Posterior cingulate gyrus (tissue), 11 donors: ENCODE measurements around the gene AKNA.

ENCODE experiments used
- DNase-seq, 10 donors: peaks; one replicate each; pipeline versions ENCODE4 v3.0.0 to v3.0.0-alpha.2; 2020 to 2021; ENCODE audit warnings: mixed read lengths in 3 of 10
- intact Hi-C: fragments of 100-400 bp; cut with DNase I; formaldehyde crosslinking; loops from one replicate; pipeline ENCODE4 v1.15.1; 2023

The AKNA gene

DNA sequence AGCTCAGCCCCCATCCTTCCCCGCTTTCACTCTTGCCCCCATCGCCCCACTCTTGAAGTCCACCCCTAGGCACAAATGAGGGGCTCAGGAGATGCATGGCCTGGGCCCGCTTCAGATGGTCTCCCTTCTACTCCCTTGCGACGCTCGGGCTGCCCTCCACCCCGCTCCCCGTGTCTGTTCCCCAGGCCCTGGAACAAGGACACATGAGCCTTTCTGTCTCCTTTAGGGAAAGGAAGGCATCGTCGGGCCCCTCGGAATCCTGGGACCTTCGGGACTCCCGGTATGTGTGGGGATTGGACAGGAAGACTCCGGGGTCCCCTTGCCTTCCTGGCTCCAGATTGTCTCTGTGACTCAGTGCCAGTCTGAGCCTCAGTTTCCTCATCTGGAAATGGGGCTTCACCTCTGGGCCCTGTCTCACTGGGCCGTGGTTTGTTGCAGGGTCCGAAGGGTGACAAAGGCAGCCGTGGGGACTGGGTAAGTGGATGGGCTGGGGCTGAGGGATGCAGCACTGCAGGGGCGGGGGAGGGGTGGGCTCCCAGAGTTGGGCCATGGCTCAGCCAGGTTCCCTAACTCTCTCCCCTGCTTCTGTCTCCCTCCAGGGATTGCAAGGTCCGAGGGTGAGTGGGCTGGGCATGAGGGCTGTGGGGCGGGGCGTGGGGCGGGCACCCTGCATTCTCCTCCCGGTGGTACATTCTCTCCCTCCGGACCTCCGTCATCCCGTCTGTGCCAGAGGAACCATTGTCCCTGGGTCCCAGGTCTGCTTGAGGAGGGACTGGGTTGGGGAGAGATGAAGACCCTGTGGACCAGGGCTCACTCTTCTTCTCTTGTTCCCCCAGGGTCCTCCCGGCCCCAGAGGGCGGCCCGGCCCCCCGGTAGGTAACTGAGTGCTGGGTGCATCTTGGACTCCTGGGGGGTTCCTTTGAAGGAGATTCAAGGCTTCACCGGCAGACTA is 86.7 kb downstream of the AKNA start:
- intact Hi-C loops = loop anchor here (5.0 kb wide), 1 partner anchor 494 kb away; no protein-coding TSS in a partner anchor
- peak in 2 of 10 donors; percentile 40 to 49 for DNase-seq

DNA sequence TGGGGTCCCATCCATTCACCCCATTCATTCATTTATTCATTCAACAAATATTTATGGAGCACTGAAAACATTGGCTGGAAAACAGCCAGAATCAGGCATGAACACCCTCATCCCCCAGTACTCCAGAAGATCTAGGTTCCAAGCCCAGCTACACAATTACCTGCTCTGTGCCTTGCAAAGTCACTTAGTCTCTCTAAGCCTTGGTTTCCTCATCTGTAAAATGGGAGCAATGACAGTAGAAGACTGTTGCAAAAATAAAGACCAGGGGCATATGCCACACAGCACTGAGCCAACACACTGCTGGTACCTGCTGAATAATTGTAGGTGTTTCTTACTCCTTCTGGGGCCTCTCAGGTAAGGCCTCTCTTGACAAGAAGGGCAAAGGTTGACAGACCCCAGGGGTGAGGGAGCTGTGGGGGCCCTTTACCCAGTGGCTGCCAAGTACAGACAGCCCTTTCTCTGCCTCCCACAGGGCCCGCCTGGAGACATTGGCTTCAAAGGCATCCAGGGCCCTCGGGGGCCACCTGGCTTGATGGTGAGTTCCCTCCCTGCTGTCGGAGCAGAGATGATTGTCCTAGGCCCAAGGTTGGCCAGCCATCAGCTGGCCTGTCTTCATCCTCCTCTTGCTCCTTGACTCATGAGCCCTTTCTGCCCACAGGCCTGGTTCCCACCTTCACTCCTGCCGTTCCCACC is 87.5 kb downstream of the AKNA start:
- peak in 2 of 10 donors; percentile 49 to 80 for DNase-seq
- intact Hi-C loops = loop anchor here (5.0 kb wide), 1 partner anchor 493 kb away; no protein-coding TSS in a partner anchor

DNA sequence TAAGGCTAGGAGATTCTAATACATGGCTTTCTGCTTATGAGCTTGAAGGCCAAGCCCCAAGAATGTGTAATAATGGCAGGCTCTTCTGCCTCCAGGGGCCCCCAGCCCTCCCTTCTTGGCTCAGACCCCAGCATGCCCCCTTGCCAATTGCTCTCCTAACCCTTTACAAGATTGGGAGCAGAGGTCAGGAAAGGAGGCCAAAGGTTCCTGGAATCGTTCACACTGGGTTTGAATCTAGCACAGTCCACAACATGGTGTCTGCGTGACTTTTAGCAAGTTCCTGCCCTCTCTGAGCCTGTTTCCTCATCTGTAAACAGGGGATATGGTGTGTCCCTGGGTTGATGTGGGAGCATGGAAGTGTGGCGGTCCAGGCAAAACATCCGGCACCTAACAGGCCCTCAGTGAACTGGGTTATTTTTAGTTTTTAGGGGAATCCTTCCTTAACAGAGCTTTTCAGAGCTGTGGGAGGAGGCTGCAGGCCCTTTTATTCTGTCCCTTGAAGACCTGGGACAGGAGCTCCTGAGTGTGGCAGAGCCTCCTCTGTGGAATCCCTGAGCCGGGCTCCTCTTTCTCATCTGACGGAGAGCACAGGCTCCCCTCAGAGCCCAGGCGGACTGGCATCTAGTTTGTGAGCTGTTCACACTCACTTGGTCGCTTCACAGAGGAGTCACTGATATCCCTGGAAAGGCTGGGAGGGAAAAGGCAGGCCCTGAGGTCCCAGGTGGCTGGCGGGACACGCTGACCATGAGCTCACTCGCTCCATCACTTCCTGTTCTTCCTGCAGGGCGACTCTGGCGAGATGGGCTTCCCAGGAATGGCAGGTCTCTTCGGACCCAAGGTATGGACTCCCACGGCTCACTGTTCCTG is 88.3 kb downstream of the AKNA start:
- peak in 2 of 10 donors; percentile 26 to 42 for DNase-seq
- intact Hi-C loops = loop anchor here (5.0 kb wide), 1 partner anchor 492 kb away; no protein-coding TSS in a partner anchor

DNA sequence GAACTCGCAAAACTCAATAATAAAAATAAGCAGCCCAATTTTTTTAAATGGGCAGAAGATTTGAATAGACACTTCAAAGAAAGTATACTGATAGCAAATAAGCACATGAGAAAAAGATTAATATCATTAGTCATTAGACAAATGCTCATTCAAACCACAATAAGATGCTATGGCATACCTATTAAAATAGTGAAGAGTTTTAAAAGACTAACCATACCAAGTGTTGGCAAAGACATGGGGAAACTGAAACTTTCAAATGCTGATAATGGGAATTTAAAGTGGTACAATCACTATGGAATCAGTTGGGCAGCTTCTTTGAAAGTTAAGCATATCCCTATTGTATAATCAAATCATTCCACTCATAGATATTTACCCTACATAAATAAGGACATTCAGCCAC is 91.4 kb downstream of the AKNA start:
- DNase-seq = no peak
- intact Hi-C loops = no loop called here

DNA sequence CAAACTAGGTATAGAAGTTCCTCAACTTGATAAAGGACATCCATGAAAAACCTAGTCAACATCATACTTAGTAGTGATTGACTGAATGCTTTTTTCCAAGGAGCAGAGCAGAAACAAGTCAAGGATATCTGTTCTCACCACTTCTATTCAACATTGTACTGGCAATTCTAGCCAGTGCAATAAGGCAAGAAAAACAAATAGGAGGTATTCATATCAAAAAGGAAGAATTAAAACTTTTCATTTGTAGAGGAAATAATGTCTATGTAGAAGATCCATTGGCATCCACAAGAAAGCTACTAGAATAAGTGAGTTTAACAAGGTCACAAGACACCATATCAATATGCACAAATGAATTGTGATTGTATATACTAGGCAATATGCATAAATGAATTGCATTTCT is 93.1 kb downstream of the AKNA start:
- intact Hi-C loops = no loop called here
- no peak for DNase-seq

DNA sequence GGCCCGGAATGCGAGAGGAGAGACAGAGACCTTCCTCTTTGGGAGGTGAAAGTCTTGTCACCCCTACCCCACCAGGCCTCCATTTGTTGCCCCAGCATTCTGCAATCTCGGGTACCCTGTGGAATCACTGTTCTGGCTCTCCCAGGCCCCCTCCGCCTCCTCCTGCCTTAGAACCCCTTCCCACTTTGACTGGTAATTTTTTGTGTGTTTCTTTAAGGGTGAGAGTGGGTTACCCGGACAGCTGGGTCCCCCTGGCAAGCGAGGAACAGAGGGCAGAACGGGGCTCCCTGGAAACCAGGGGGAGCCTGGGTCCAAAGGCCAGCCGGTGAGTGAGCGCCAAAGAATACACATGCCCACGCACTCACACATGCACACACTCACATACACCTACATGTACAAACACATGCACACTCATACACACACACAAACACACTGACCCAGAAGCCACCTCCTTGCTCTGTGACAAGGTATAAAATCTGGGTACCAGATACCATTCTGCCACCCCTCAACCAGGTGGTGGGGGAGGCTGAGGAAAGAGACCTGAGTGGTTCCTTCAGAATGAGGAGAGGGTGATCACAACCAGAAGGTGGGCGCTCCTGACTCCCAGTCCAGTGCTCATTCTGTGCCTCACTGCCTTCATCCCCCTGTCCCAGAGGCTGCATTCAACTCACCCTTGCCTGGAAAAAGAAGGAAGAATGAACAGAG is 95.7 kb downstream of the AKNA start:
- intact Hi-C loops = loop anchor here (1.0 to 2.0 kb wide), 3 partner anchors 137 to 210 kb away; partner anchors contain the start of gene COL27A1
- peak in 3 of 10 donors; percentile 21 to 37 (median 31) for DNase-seq

DNA sequence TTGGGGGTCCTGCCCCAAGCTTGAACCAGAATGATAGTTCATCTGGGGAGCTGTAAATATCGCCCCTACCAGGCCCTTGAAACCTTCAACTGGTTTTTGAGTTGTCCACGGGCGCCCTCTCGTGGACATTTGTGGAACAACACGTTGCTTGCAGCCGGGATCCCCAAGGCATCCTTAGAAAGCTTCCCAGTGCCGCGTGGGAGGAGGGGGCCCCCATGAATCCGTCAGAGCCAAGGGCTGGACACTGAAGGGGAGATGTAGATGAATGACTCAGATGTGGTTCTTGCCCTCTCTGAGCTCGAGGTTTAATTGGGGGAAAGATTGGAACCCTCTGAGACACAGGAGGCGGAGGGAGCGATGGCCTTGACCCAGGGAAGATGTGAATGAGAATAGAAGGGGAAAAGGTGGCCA is 96.7 kb downstream of the AKNA start:
- intact Hi-C loops = loop anchor here (1.0 to 2.0 kb wide), 3 partner anchors 136 to 209 kb away; partner anchors contain the start of gene COL27A1
- DNase-seq = peak; percentile 44 to 96 (median 78)

DNA sequence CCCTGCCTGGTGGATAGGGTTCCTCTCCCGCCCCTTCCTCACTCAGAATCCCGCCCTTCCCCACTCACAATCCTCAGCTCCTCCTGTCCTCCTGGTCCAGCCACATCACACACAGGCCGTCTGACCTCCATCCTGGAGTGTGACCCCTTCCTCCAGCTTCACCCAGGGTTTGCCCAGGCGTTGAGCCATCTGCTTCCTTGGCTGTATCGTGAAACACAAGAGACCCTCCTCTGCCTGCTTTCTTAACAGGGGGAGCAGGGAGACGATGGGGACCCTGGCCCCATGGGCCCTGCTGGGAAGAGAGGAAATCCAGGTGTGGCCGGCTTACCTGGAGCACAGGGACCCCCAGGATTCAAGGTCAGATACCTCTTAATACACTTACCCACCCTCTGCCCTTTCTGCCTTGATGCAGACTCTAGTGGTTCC is 97.2 kb downstream of the AKNA start:
- peak in 4 of 10 donors; percentile 8 to 74 (median 23) for DNase-seq
- intact Hi-C loops = loop anchor here (2.0 kb wide), 1 partner anchor 182 kb away; no protein-coding TSS in a partner anchor

DNA sequence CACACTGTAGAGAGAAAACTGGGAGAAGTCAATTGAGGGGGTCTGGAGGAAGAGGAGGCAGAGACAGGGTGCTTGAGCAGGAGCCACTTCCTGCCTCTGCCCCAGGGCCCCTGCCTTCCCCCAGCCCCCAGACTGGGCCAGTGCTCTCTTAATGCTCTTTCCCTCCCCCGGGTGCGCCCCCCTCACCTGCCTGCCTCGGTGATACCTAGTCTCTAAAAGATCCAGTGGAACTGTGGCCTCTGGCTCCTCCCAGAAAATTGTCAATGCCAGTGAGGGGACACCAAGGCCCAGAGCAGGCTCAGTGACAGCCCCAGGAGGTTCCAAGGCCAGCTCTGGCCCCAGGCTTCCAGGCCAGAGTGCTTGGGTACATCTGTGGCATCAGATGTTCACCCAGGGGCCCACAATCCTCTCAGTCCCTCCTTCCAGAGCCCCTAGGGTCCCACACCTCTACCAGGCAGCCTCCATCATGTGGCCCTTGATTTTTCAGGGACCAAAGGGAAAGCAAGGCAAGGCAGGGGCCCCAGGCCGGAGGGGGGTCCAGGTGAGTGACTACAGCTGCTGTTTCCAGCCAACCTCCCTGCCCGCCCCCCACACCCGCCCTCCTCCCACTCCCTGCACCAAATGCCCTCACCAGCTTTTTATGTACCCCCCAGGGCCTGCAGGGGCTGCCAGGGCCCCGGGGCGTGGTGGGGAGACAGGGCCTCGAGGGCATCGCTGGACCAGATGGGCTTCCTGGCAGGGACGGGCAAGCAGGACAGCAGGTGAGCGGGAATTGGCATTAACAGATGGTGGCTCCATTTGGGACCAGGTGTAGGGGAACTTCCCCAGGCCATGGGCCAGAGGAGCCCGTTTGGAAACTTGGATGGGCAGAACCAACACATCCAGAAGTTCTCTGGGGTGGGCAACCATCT is 98.0 kb downstream of the AKNA start:
- intact Hi-C loops = loop anchor here (2.0 kb wide), 1 partner anchor 181 kb away; no protein-coding TSS in a partner anchor
- peak in 4 of 10 donors; percentile 1 to 72 (median 40) for DNase-seq

DNA sequence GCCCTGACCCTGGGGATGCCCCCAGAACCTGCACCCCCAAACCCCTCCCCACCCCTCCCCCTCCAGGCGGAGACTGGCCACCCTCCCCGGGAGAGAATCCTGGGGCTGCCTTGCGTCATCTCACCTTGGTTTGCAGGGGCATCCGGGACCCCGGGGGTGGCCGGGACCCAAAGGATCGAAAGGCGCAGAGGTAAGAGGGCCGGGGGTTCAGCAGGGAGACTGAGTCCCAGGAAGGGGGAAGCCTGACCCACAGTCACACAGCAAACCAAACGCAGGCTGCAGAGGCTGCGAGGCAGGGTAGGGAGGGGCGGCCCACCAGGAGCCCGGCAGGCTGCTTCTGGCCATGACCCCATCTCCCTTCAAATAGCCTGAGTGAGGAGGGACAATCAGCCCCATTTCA is 98.7 kb downstream of the AKNA start:
- intact Hi-C loops = no loop called here
- peak in 5 of 10 donors; percentile 5 to 62 (median 53) for DNase-seq

DNA sequence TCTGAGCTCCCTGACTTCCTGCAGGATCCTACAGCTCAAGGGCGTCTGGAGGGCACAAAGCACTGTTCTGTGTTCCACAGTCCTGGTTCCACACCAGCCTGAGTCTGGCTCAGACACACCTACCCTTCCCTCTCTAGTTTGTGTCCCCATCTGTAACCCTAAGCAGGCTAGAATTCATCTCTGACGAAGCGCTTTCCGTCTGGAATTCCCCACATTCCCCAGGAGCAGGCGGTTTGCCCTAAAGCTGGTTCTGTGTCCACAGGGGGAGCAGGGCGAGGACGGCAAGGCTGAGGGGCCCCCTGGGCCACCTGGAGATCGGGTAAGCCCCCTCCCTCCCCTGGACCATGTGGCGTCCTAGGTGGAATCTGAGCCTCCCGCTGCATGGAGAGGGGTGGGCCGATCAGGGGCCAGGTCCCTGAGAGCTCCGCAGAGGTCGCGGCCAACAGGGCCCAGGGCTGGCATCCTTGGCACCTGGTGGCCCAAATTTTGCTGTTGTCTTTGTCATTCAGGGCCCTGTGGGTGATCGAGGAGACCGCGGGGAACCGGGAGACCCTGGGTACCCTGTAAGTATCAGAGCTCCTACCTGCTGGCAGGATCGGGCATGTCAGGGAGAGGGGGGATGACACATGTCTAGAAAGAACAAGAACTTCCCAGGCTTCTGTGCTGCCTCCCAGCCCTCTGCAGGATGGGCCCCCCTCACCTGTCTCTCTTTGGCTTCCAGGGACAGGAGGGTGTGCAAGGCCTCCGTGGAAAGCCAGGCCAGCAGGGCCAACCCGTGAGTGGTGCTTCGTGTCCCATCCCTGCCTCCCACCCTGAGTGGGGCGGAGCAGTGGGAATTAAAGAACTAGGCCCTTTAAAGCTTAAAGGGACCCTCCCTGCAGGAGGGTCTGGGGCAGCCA is 99.3 kb downstream of the AKNA start:
- intact Hi-C loops = no loop called here
- peak in 5 of 10 donors; percentile 5 to 64 (median 39) for DNase-seq

DNA sequence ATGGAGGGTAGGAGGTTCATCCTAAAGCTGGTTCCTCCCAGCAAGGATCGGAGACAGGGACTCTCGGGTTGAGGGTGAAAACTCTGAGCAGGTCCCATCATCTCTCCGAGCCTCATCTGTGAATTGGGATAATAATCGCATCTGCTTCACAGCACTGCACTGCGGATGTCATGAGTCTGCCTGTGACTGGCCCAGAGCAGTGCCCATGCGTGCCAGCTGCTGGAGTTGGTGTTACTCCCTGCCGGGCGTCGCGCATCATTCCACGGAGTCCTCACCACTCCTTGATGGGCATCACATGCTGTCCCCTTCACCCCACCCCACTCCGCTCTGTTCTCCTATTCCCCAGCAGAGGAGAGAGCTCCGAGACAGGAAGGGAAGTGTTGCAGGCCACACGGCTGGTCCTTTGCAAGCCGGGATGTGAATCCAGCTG is 100.0 kb downstream of the AKNA start:
- peak in 5 of 10 donors; percentile 5 to 82 (median 51) for DNase-seq
- intact Hi-C loops = no loop called here

DNA sequence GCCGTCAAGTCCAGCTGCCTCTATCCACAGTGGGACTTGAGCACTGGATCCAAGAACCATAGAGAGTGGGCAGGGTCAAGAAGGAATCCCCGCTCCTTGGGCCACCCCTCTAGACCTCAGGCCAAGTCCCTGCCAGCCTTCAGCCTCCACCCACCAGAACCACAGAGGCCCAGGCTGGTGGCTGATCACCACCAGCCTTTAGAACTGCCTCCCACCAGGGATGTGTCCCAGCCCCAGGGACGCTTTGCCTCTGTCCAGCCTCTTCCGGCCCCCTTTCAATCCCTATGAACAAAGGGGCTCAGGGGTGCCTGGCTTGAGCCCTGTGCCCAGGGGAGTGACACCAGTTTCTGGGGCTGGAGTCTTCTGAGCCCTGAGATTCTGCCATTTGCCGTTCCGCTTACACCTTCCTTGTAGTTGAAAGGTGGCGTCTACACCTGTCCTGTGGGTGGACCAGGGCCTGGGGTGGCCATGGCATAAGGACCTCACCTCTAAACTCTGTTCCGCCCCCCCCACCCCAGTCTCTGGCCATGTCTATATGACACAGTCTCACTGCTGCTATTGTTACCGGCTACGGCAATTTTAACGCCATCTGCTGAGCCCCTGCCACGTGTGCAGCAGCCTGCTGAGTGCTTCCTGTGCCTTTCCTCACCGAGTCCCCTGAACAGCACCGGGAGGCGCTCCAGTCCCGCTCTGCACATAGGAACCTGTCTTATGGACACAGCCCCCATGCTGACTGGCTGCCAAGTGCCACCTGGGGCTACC is 100.6 kb downstream of the AKNA start:
- peak in 5 of 10 donors; percentile 7 to 77 (median 52) for DNase-seq
- intact Hi-C loops = no loop called here

DNA sequence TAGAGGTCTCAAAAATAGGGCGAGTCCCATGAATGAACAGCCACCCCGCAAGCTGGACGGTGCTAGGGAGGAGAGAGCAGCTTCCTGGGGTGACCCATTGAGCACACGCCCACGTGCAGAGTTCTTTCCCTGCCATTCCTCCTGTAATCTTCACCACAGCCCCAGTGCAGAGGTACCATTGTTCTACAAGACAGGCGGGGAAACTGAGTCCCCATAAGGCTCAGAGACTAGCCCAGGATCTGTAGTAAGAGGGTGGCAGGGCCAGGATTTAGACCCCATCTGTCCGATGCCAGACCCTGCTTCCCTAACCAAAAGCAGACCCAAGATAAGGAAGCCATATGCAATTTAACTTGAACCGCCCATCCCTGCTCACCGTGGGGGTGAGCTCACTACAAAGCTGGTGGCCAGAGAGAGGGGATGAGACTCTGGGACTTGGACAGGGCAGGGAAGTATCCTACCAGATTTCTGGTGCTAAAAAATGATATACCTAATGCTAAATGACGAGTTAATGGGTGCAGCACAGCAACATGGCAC is 101.6 kb downstream of the AKNA start:
- DNase-seq = peak in 4 of 10 donors; percentile 2 to 62 (median 26)
- intact Hi-C loops = no loop called here

DNA sequence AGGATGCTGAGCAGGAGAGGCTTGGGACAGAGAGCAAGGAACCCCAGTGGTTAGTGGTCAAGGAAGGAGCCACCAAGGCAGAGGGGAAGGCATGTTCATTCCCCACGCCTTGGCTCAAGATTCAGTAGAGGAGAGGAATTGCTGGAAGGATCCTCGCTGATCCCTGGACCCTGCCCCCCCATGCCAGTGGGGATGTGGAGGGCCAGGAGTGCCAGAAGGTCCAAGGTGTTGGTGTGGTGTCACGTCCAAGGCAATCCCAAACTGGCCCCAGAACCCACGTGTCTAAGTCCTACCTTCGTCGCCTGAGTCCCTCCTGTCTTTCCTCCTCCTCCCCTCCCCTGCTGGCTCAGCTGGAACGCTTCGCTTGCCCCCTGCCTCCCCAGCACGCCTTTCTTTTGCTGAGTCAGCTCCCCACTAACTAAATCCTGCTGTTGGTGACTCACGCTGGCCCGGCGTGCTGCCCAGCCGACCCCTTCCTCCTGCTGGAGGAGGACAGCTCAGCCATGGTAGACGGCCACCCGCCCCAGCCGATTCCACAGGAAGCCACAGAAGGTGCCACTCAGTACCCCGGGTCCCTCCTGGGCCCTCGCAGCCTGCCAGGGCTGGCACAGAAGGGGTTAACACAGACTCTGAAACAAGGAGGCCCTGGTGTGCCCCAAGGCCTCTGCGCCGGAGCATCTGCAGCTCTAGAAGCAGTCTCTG is 102.5 kb downstream of the AKNA start:
- intact Hi-C loops = no loop called here

More for the DNA sequence above, 102.5 kb downstream of the AKNA start:
- peak in 3 of 10 donors; percentile 41 to 75 (median 52) for DNase-seq
